ENCODE measurements around the gene DNTTIP2.

DNA sequence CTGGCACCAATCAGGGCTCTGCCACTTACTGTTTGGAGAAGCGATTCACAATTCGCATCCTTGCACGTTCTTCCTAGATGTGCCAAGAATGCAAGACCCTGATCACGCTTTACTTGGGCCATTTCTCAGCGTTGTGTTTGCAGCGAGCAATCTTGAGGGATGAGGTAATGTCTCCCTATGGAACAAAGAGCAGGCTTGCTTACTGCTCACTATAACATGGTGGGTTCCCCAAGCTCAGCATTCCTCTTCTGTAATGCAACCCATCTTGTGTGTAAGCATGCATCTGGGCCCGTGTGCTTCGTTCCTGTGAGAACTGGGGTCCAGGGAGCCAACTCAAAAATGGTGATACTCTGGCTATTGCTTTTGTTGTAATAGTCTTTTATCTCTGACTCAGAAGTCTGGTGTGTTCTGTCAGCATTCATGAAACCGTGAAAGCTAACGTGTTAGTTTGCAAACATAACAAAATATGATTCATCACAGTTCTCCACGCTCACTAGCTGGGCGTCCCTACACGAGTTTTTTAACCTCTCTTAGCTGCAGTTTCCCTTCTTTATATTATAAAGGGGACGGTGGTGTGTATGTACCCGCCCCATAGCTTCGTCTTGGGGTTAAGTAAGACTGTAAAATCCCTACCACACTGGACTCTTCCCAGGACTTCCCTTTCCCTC is 33.3 kb downstream of the DNTTIP2 start:
- TF ChIP-seq, protein P1, sequence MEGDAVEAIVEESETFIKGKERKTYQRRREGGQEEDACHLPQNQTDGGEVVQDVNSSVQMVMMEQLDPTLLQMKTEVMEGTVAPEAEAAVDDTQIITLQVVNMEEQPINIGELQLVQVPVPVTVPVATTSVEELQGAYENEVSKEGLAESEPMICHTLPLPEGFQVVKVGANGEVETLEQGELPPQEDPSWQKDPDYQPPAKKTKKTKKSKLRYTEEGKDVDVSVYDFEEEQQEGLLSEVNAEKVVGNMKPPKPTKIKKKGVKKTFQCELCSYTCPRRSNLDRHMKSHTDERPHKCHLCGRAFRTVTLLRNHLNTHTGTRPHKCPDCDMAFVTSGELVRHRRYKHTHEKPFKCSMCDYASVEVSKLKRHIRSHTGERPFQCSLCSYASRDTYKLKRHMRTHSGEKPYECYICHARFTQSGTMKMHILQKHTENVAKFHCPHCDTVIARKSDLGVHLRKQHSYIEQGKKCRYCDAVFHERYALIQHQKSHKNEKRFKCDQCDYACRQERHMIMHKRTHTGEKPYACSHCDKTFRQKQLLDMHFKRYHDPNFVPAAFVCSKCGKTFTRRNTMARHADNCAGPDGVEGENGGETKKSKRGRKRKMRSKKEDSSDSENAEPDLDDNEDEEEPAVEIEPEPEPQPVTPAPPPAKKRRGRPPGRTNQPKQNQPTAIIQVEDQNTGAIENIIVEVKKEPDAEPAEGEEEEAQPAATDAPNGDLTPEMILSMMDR (IDR thresholded peaks at IDR 0.05; ENCODE audit: borderline replicate concordance, extremely low read depth, low read length, poor library complexity, severe bottlenecking): no peak
- TF ChIP-seq EZH2 (IDR thresholded peaks at IDR 0.05; ENCODE audit: borderline replicate concordance, low read depth, low read length, severe bottlenecking): no peak
